Psoas muscle (tissue), 8 donors: Measurements from ENCODE around the gene ROR2. TPM values are rescaled to one million over a fixed set of nuclear protein-coding genes. Genes with fewer than 3 reads are reported as not detected.

Experiments used
- ATAC-seq, 4 donors: fragments of 200-7000 bp; cut with Tn5 transposase; one replicate each; pipeline ENCODE4 v1.9.1; 2020; ENCODE audit warnings: moderate library complexity in 3 of 4, mild to moderate bottlenecking in 2 of 4
- DNase-seq, 2 donors: peaks; one replicate each; pipeline ENCODE4 v3.0.0-alpha.2; 2020
- H3K27ac ChIP-seq: fragments of 200-600 bp; one replicate; pipeline ENCODE4 v1.8.0; 2022
- H3K27me3 ChIP-seq, 3 donors: fragments of 200-600 bp in 1 of 3; one replicate each; pipeline versions ENCODE4 v1.6.1 to v1.8.0; 2013 to 2022; ENCODE audit warnings: low read length in 2 of 3, mild to moderate bottlenecking in 2 of 3, moderate library complexity in 1 of 3; ENCODE audit not compliant: insufficient read depth in 3 of 3
- H3K36me3 ChIP-seq, 2 donors: fragments of 200-600 bp in 1 of 2; one replicate each; pipeline versions ENCODE4 v1.6.1 to v1.8.0; 2013 to 2022; ENCODE audit warnings: low read depth in 1 of 2, mild to moderate bottlenecking in 1 of 2, moderate library complexity in 1 of 2; ENCODE audit not compliant: insufficient read depth in 1 of 2
- H3K4me1 ChIP-seq: fragments of 200-600 bp; one replicate; pipeline ENCODE4 v1.8.0; 2022
- H3K4me3 ChIP-seq: fragments of 200-600 bp; one replicate; pipeline ENCODE4 v1.8.0; 2022; ENCODE audit warnings: mild to moderate bottlenecking
- H3K9me3 ChIP-seq: fragments of 200-600 bp; one replicate; pipeline ENCODE4 v1.8.0; 2022
- WGBS, 3 donors: extraction: QIAGEN DNeasy Blood & Tissue Kit; methylation state at CpG; one replicate each; pipeline versions ENCODE4 v1.1.6 to v1.1.7; 2013; 5-methylcytosine and 5-hydroxymethylcytosine counted together
- intact Hi-C, 2 donors: fragments of 100-400 bp; cut with DNase I; formaldehyde crosslinking; loops; one replicate each; pipeline versions ENCODE4 v1.11.0 to v1.14.2; 2022
- polyA plus RNA-seq, 3 donors: library from polyadenylated mRNA; stranded (reverse); fragments of 200-250 nt; gene quantifications; one replicate each; pipeline ENCODE4 v1.2.3, GENCODE V29; 2013
- total RNA-seq, 4 donors: library from RNA; stranded (reverse); fragmentation: NEBNext Ultra II Directional in 2 of 4; extraction: Animal tissue kit (Norgen Biotek cat#: 25700) in 2 of 4; gene quantifications; one replicate each; pipeline versions ENCODE4 v1.2.1 to v1.2.4, GENCODE V29; 2021 to 2023
- TF ChIP-seq, protein P1 (sequence below): fragments of 200-600 bp; IDR thresholded peaks from one replicate; pipeline ENCODE4 v1.8.0; 2022; ENCODE audit warnings: antibody characterized with exemption
- donor health status: healthy with polysubstance abuse.
- donor health status: DM: no; HTN: no; CAD: no; lungs with moderate emphysema.
- donor health status: Bipolar disorder and iron deficiency.
- donor health status: healthy.
- donor health status: DM: yes; HTN: yes; CAD: no.
- donor health status: DM: no; HTN: no; CAD: no.
- donor health status: DM: no; HTN: no; CAD: no.
- donor health status: DM: yes; HTN: yes; CAD: no.

Gene ROR2
- total and polyA plus RNA-seq, 7 donors, result 0.05 to 0.52 (median 0.15) TPM

DNA sequence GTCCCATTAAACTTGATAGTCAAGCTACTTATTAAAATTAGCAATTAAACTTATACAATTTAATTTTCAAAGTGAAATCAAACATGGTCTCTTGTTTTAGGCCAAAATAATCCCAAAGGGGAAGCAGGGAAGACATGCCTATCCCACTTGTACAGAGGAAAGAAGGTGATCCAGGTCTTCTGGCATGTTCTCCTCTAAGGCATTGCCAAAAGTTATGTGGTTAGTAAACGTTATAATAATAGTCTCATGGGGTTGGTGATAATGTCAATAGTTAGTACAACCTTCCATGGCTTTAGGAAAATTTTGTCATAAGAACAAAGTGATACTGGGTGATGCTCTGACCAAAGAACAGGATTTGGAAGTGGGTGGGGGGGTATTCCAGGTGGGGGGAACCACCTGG, 52.8 kb downstream of the ROR2 start:
- H3K9me3 ChIP-seq, result no peaks in the 10 kb centered on the region
- H3K27ac ChIP-seq, result no peak overlapping the region
- no peaks in the 10 kb centered on the region for H3K4me1 ChIP-seq
- DNase-seq (no peak), ATAC-seq (no peak)
- TF ChIP-seq, protein P1, sequence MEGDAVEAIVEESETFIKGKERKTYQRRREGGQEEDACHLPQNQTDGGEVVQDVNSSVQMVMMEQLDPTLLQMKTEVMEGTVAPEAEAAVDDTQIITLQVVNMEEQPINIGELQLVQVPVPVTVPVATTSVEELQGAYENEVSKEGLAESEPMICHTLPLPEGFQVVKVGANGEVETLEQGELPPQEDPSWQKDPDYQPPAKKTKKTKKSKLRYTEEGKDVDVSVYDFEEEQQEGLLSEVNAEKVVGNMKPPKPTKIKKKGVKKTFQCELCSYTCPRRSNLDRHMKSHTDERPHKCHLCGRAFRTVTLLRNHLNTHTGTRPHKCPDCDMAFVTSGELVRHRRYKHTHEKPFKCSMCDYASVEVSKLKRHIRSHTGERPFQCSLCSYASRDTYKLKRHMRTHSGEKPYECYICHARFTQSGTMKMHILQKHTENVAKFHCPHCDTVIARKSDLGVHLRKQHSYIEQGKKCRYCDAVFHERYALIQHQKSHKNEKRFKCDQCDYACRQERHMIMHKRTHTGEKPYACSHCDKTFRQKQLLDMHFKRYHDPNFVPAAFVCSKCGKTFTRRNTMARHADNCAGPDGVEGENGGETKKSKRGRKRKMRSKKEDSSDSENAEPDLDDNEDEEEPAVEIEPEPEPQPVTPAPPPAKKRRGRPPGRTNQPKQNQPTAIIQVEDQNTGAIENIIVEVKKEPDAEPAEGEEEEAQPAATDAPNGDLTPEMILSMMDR, result no peak
- intact Hi-C loops, result no loop called here
- peaks cover 0 to 27% (median 4%) of the 10 kb centered on the region in 3 donors for H3K27me3 ChIP-seq
- no peak overlapping the region for H3K4me3 ChIP-seq
- no peaks in the 10 kb centered on the region for H3K36me3 ChIP-seq
- 8 to 24% (median 14%) methylated on average over 1 of the region's 1 CpG for WGBS, 3 donors

DNA sequence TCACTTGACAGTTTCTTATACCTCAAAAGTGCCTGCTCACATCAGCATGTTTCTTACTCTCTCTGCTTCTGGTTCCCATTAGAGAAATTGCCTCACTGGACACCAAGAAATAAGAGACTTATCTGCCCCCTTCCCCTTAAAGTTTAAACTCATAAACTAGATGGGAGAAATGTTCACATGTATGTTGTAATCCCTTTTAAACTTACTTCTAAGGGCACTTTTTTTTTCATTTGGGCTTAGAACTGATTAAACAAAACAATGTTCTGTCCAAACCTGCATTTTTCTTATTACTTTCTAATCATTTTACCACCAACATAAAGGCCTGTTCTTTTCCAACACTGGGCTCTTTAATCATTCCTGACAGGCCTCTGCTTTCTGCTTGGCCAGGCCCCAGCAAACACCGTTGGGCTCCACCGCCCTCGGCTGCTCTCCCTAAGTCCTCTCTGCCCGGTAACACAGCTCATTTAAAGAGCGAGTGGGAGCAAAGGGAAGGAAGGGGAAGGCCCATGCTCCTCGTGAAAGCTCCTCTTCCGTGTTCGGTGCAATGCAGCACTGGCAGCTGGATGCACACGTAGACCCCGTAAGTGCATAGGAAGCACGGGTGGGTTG, 53.4 kb downstream of the ROR2 start:
- Histone ChIP-seq H3K27me3 (peaks cover 0 to 27% (median 4%) of the 10 kb centered on the region in 3 donors), H3K4me3 (no peak overlapping the region), H3K36me3 (no peaks in the 10 kb centered on the region), H3K27ac (no peak overlapping the region), H3K9me3 (no peaks in the 10 kb centered on the region), H3K4me1 (no peaks in the 10 kb centered on the region)
- DNase-seq, result no peak
- TF ChIP-seq, protein P1, result no peak
- no peak for ATAC-seq
- intact Hi-C loops, result no loop called here
- 36 to 47% (median 39%) methylated on average over 11 of the region's 11 CpGs for WGBS, 3 donors

DNA sequence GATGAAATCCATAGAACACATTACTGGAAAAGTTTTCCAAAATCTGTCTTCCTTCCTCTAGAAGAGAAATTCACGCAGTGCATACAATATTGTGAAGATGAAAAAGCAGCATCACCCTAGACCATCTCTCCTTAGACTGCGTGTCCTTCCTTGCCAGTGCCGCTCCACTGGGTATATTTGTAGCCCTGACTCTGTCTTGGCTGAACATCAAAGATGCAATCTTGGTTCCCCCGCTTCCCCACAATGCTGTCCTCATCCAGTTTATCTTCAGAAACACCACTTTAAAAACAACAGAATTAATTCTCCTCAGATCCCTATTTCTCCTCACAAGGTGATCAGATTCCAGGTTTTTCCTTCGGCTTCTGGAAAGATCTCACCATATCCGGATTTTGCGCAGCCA, 53.9 kb downstream of the ROR2 start:
- Histone ChIP-seq H3K4me1 (no peaks in the 10 kb centered on the region), H3K27me3 (peaks cover 0 to 27% (median 4%) of the 10 kb centered on the region in 3 donors), H3K36me3 (no peaks in the 10 kb centered on the region), H3K4me3 (no peak overlapping the region), H3K27ac (no peak overlapping the region), H3K9me3 (no peaks in the 10 kb centered on the region)
- intact Hi-C loops, result no loop called here
- ATAC-seq (no peak), DNase-seq (no peak)
- WGBS, 3 donors, result 90 to 91% (median 90%) methylated on average over 7 of the region's 7 CpGs
- TF ChIP-seq, protein P1, result no peak

DNA sequence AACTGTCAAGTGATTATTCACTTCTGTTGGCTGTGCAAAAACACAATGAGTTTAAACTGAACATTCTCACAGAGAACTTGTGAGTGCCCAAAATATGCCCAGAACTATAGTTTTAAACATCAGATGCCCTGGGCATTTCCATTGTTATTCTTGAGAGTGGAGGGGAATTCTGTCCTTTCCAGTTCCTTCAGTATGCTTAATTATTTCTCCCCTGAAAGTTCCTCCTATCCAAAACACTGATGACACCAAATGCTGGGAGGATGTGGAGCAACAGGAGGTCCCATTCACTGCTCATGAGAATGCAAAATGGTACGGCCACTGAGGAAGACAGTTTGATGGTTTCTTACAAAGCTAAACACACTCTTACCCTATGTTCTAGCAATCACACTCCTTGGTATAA, 55.5 kb downstream of the ROR2 start:
- DNase-seq, result no peak
- Histone ChIP-seq H3K36me3 (no peaks in the 10 kb centered on the region), H3K27me3 (peaks cover 0 to 21% (median 2%) of the 10 kb centered on the region in 3 donors), H3K4me3 (no peak overlapping the region), H3K9me3 (no peaks in the 10 kb centered on the region), H3K4me1 (no peaks in the 10 kb centered on the region), H3K27ac (no peak overlapping the region)
- TF ChIP-seq, protein P1, result no peak
- no peak for ATAC-seq
- WGBS, 3 donors, result 34 to 87% (median 38%) methylated on average over 1 of the region's 1 CpG
- intact Hi-C loops, result no loop called here

DNA sequence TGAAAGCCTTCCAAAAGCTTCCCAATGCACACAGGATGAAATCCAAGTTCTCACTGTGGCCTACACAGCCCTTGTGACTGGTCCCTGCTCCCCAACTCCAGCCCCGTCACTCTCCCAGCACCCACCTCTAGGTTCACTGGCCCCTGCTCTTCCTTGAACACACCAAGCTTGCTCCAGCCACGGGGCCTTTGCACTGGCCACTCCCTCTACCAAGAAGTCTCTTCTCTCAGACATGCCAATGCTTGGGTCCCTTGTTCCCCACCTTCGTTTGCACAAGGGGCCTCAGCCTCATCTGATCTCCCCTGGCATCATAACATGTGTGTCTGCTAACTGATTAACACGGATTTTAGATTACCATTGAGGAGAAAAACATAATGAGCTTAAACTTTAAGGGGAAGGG, 56.0 kb downstream of the ROR2 start:
- Histone ChIP-seq H3K4me1 (no peaks in the 10 kb centered on the region), H3K27ac (no peak overlapping the region), H3K27me3 (peaks cover 0 to 17% (median 2%) of the 10 kb centered on the region in 3 donors), H3K4me3 (no peak overlapping the region), H3K9me3 (no peaks in the 10 kb centered on the region), H3K36me3 (no peaks in the 10 kb centered on the region)
- TF ChIP-seq, protein P1, result no peak
- WGBS, 3 donors, result 67 to 76% (median 68%) methylated on average over 4 of the region's 4 CpGs
- DNase-seq, result no peak
- intact Hi-C loops, result no loop called here
- no peak for ATAC-seq
